ENCODE data around the gene CFAP77. TPM values are rescaled to one million over a fixed set of nuclear protein-coding genes. Genes with fewer than 3 reads are reported as not detected.

The CFAP77 gene
- total and polyA plus RNA-seq, 7 donors = not detected

- Histone ChIP-seq H3K36me3 (no peaks in the 10 kb centered on the region), H3K4me1 (no peaks in the 10 kb centered on the region), H3K27ac (no peak overlapping the region), H3K4me3 (no peak overlapping the region), H3K9me3 (no peaks in the 10 kb centered on the region), H3K27me3 (peaks cover 3 to 81% (median 52%) of the 10 kb centered on the region in 3 donors)
- 45 to 64% methylated on average over 5 of the region's 5 CpGs for WGBS, 2 donors
- TF ChIP-seq, protein P1, sequence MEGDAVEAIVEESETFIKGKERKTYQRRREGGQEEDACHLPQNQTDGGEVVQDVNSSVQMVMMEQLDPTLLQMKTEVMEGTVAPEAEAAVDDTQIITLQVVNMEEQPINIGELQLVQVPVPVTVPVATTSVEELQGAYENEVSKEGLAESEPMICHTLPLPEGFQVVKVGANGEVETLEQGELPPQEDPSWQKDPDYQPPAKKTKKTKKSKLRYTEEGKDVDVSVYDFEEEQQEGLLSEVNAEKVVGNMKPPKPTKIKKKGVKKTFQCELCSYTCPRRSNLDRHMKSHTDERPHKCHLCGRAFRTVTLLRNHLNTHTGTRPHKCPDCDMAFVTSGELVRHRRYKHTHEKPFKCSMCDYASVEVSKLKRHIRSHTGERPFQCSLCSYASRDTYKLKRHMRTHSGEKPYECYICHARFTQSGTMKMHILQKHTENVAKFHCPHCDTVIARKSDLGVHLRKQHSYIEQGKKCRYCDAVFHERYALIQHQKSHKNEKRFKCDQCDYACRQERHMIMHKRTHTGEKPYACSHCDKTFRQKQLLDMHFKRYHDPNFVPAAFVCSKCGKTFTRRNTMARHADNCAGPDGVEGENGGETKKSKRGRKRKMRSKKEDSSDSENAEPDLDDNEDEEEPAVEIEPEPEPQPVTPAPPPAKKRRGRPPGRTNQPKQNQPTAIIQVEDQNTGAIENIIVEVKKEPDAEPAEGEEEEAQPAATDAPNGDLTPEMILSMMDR (IDR thresholded peaks at IDR 0.05) = no peak
- TF ChIP-seq EP300 (IDR thresholded peaks at IDR 0.05) (no peak), POLR2A (IDR thresholded peaks at IDR 0.05) (no peak), POLR2AphosphoS5 (IDR thresholded peaks at IDR 0.05) (no peak)
- intact Hi-C loops (cut with DNase I) = loop anchor here (10.0 kb wide), 1 partner anchor 386 kb away; no protein-coding TSS in a partner anchor
- no peak for DNase-seq
Measured at GRCh38 chr9:132418726-132419363, 8.8 kb downstream of the CFAP77 start.

- Histone ChIP-seq H3K4me1 (no peaks in the 10 kb centered on the region), H3K27ac (no peak overlapping the region), H3K4me3 (no peak overlapping the region), H3K27me3 (peaks cover 2 to 85% (median 41%) of the 10 kb centered on the region in 3 donors), H3K36me3 (no peaks in the 10 kb centered on the region), H3K9me3 (no peaks in the 10 kb centered on the region)
- intact Hi-C loops (cut with DNase I) = no loop called here
- no peak for TF ChIP-seq POLR2A (IDR thresholded peaks at IDR 0.05)
- 34 to 58% methylated on average over 5 of the region's 5 CpGs for WGBS, 2 donors
- no peak for DNase-seq
Measured at GRCh38 chr9:132422574-132422973, 12.6 kb downstream of the CFAP77 start.

- H3K36me3 ChIP-seq = no peaks in the 10 kb centered on the region
- H3K9me3 ChIP-seq = no peaks in the 10 kb centered on the region
- DNase-seq = no peak
- no peaks in the 10 kb centered on the region for H3K4me1 ChIP-seq
- TF ChIP-seq EP300 (IDR thresholded peaks at IDR 0.05) = no peak
- no peak for TF ChIP-seq POLR2AphosphoS5 (IDR thresholded peaks at IDR 0.05)
- no peak for TF ChIP-seq POLR2A (IDR thresholded peaks at IDR 0.05)
- TF ChIP-seq, protein P1 (IDR thresholded peaks at IDR 0.05) = no peak
- no peak overlapping the region for H3K4me3 ChIP-seq
- 74 to 75% methylated on average over 5 of the region's 5 CpGs for WGBS, 2 donors
- intact Hi-C loops (cut with DNase I) = no loop called here
- no peak overlapping the region for H3K27ac ChIP-seq
- peaks cover 2 to 86% (median 36%) of the 10 kb centered on the region in 3 donors for H3K27me3 ChIP-seq
Measured at GRCh38 chr9:132423503-132423902, 13.5 kb downstream of the CFAP77 start.

GRCh38 chr9:132424857-132425674 lies 15.1 kb downstream of the CFAP77 start:
- TF ChIP-seq, protein P1 (IDR thresholded peaks at IDR 0.05) = no peak
- TF ChIP-seq POLR2A (IDR thresholded peaks at IDR 0.05) = no peak
- no peak for TF ChIP-seq EP300 (IDR thresholded peaks at IDR 0.05)
- no peak for TF ChIP-seq POLR2AphosphoS5 (IDR thresholded peaks at IDR 0.05)
- peaks cover 2 to 82% (median 24%) of the 10 kb centered on the region in 3 donors for H3K27me3 ChIP-seq
- H3K4me1 ChIP-seq = no peaks in the 10 kb centered on the region
- intact Hi-C loops (cut with DNase I) = no loop called here
- H3K4me3 ChIP-seq = no peak overlapping the region
- 43 to 55% methylated on average over 22 of the region's 22 CpGs for WGBS, 2 donors
- no peak for DNase-seq
- no peaks in the 10 kb centered on the region for H3K9me3 ChIP-seq
- H3K36me3 ChIP-seq = no peaks in the 10 kb centered on the region
- H3K27ac ChIP-seq = no peak overlapping the region

GRCh38 chr9:132425675-132426062 lies 15.7 kb downstream of the CFAP77 start:
- Histone ChIP-seq H3K4me3 (no peak overlapping the region), H3K27ac (no peak overlapping the region), H3K27me3 (peaks cover 2 to 77% (median 24%) of the 10 kb centered on the region in 3 donors), H3K9me3 (no peaks in the 10 kb centered on the region), H3K36me3 (no peaks in the 10 kb centered on the region), H3K4me1 (no peaks in the 10 kb centered on the region)
- intact Hi-C loops (cut with DNase I) = no loop called here
- TF ChIP-seq POLR2A (IDR thresholded peaks at IDR 0.05) = no peak
- no peak for TF ChIP-seq EP300 (IDR thresholded peaks at IDR 0.05)
- no peak for TF ChIP-seq POLR2AphosphoS5 (IDR thresholded peaks at IDR 0.05)
- TF ChIP-seq, protein P1 (IDR thresholded peaks at IDR 0.05) = no peak
- DNase-seq = no peak
- 37% methylated on average over 7 of the region's 7 CpGs for WGBS, 2 donors

All from sigmoid colon (tissue), 7 donors.